Calu3 (cell line): ENCODE data around the gene FRMD4B. TPM values are rescaled to one million over a fixed set of nuclear protein-coding genes. Genes with fewer than 3 reads are reported as not detected.

Experiments used
- BruUV-seq: library from RNA; stranded (reverse); fragments of 400-500 nt; replicated peaks from 2 replicates; lab custom pipeline; 2021; lab: Mats Ljungman, UMichigan
- CTCF ChIA-PET: fragments of 300-600 bp; sonication (Branson Sonifier 250); formaldehyde crosslinking; loops from one replicate; lab custom pipeline; 2022; ENCODE audit warnings: antibody characterized with exemption; lab: Charles Lee
- DNase-seq: peaks from one replicate; pipeline ENCODE4 v3.0.0; 2022
- H3K27ac Mint-ChIP-seq: one replicate; pipeline ENCODE4 v1.8.0; 2022; ENCODE audit warnings: mixed read lengths; ENCODE audit not compliant: unreplicated experiment
- H3K27me3 Mint-ChIP-seq: one replicate; pipeline ENCODE4 v1.8.0; 2022; ENCODE audit warnings: mixed read lengths; ENCODE audit not compliant: unreplicated experiment
- H3K36me3 Mint-ChIP-seq: one replicate; pipeline ENCODE4 v1.8.0; 2022; ENCODE audit warnings: mild to moderate bottlenecking, moderate library complexity, mixed read lengths; ENCODE audit not compliant: insufficient read depth, unreplicated experiment
- H3K4me1 Mint-ChIP-seq: one replicate; pipeline ENCODE4 v1.8.0; 2022; ENCODE audit warnings: mild to moderate bottlenecking, low read depth, mixed read lengths; ENCODE audit not compliant: unreplicated experiment
- H3K4me3 Mint-ChIP-seq: one replicate; pipeline ENCODE4 v1.8.0; 2022; ENCODE audit warnings: mild to moderate bottlenecking, low read depth, moderate library complexity, mixed read lengths; ENCODE audit not compliant: unreplicated experiment
- H3K9me3 Mint-ChIP-seq: one replicate; pipeline ENCODE4 v1.8.0; 2022; ENCODE audit warnings: low read depth, mixed read lengths; ENCODE audit not compliant: unreplicated experiment
- CTCF ChIP-seq: fragments of 200-600 bp; IDR thresholded peaks from one replicate; pipeline ENCODE4 v1.8.0; 2022; ENCODE audit warnings: antibody characterized with exemption; ENCODE audit not compliant: unreplicated experiment
- intact Hi-C: fragments of 100-400 bp; cut with micrococcal nuclease; formaldehyde crosslinking; loops from one replicate; pipeline ENCODE4 v1.10.0; 2022; ENCODE audit not compliant: unreplicated experiment
- total RNA-seq: library from RNA; stranded (reverse); gene quantifications from 2 replicates; pipeline ENCODE4 v1.2.3, GENCODE V29; 2022

FRMD4B gene
- total RNA-seq, 1 experiment from 2014 or later: 16.7 TPM

- no peaks in the 10 kb centered on the region for H3K36me3 Mint-ChIP-seq
- no peak overlapping the region for H3K4me3 Mint-ChIP-seq
- H3K27ac Mint-ChIP-seq: peak overlapping the region; percentile 9
- CTCF ChIA-PET: no interaction called here
- no peaks in the 10 kb centered on the region for H3K9me3 Mint-ChIP-seq
- no peak for TF ChIP-seq CTCF
- DNase-seq: no peak
- BruUV-seq: no TSS peak
- H3K27me3 Mint-ChIP-seq: no peaks in the 10 kb centered on the region
- peaks cover 1% of the 10 kb centered on the region for H3K4me1 Mint-ChIP-seq
- intact Hi-C loops: no loop called here
Measured at GRCh38 chr3:69126999-69127398, 258.9 kb downstream of the FRMD4B start.

GRCh38 chr3:69126216-69126615, 259.7 kb downstream of the FRMD4B start:
- no peak overlapping the region for H3K4me3 Mint-ChIP-seq
- no peak for DNase-seq
- H3K4me1 Mint-ChIP-seq: peaks cover 9% of the 10 kb centered on the region
- intact Hi-C loops: no loop called here
- H3K36me3 Mint-ChIP-seq: no peaks in the 10 kb centered on the region
- no peaks in the 10 kb centered on the region for H3K9me3 Mint-ChIP-seq
- CTCF ChIA-PET: interaction anchor here (0.6 kb wide), 1 partner anchor 33 kb away, joined by 3 read pairs; no protein-coding TSS in a partner anchor
- no TSS peak for BruUV-seq
- no peak for TF ChIP-seq CTCF
- no peaks in the 10 kb centered on the region for H3K27me3 Mint-ChIP-seq
- H3K27ac Mint-ChIP-seq: no peak overlapping the region

- CTCF ChIA-PET: no interaction called here
- peaks cover 2% of the 10 kb centered on the region for H3K9me3 Mint-ChIP-seq
- H3K27me3 Mint-ChIP-seq: no peaks in the 10 kb centered on the region
- intact Hi-C loops: loop anchor here (5.0 kb wide), 1 partner anchor 550 kb away; no protein-coding TSS in a partner anchor
- H3K4me3 Mint-ChIP-seq: no peak within 1 kb of the TSS
- no peaks in the 10 kb centered on the region for H3K36me3 Mint-ChIP-seq
- no peak for DNase-seq
- H3K4me1 Mint-ChIP-seq: peaks cover 21% of the 10 kb centered on the region
- H3K27ac Mint-ChIP-seq: no peak within 1 kb of the TSS
- no TSS peak for BruUV-seq
- no peak for TF ChIP-seq CTCF
Measured at GRCh38 chr3:69122403-69122802, 263.5 kb downstream of the FRMD4B start, which contains the start of gene LMOD3. Gene LMOD3, minus strand, starts transcription at chr3:69122595. Its CDS starts 209 bp downstream, at chr3:69122386.

GRCh38 chr3:69121950-69122349, 263.9 kb downstream of the FRMD4B start:
- CTCF ChIA-PET: no interaction called here
- H3K27ac Mint-ChIP-seq: no peak overlapping the region
- no peak overlapping the region for H3K4me3 Mint-ChIP-seq
- TF ChIP-seq CTCF: no peak
- no peaks in the 10 kb centered on the region for H3K27me3 Mint-ChIP-seq
- DNase-seq: no peak
- no TSS peak for BruUV-seq
- H3K9me3 Mint-ChIP-seq: peaks cover 2% of the 10 kb centered on the region
- H3K4me1 Mint-ChIP-seq: peaks cover 23% of the 10 kb centered on the region
- intact Hi-C loops: loop anchor here (1.0 to 5.0 kb wide), 3 partner anchors 184 to 550 kb away; no protein-coding TSS in a partner anchor
- H3K36me3 Mint-ChIP-seq: peaks cover 1% of the 10 kb centered on the region
